Spleen (tissue), 11 donors: ENCODE measurements around the gene TMTC3. TPM values are rescaled to one million over a fixed set of nuclear protein-coding genes. Genes with fewer than 3 reads are reported as not detected.
"Not testable (repeated sequence)": the region's sequence is repeated elsewhere in the genome, so short reads cannot be mapped to it uniquely, and the experiment has no call there.

Experiments used
- DNase-seq: peaks from one replicate; pipeline ENCODE4 v3.0.0-alpha.2; 2020
- H3K27ac ChIP-seq, 8 donors: fragments of 200-600 bp; sonication (generic) in 7 of 8; 1 replicate in 4 of 8; 2 replicates in 4 of 8; pipeline versions ENCODE4 v1.5.0 to v1.8.0; 2016 to 2021; ENCODE audit warnings: inconsistent platforms in 4 of 8, mild to moderate bottlenecking in 4 of 8, moderate library complexity in 1 of 8
- H3K27me3 ChIP-seq, 7 donors: fragments of 200-600 bp; sonication (generic) in 6 of 7; replicated peaks in 1 of 7; 1 replicate in 4 of 7; 2 replicates in 3 of 7; pipeline versions ENCODE4 v1.5.0 to v1.8.0; 2016 to 2021; ENCODE audit warnings: inconsistent platforms in 3 of 7, mild to moderate bottlenecking in 1 of 7
- H3K36me3 ChIP-seq, 6 donors: fragments of 200-600 bp; sonication (generic) in 5 of 6; 1 replicate in 4 of 6; 2 replicates in 2 of 6; pipeline versions ENCODE4 v1.5.0 to v1.8.0; 2016 to 2021; ENCODE audit warnings: inconsistent platforms in 2 of 6
- H3K4me1 ChIP-seq, 6 donors: fragments of 200-600 bp; sonication (generic) in 5 of 6; 1 replicate in 3 of 6; 2 replicates in 3 of 6; pipeline versions ENCODE4 v1.5.0 to v1.8.0; 2016 to 2021; ENCODE audit warnings: inconsistent platforms in 3 of 6
- H3K4me3 ChIP-seq, 8 donors: fragments of 200-600 bp; sonication (generic) in 7 of 8; 1 replicate in 4 of 8; 2 replicates in 4 of 8; pipeline versions ENCODE4 v1.5.0 to v1.8.0; 2016 to 2021; ENCODE audit warnings: inconsistent platforms in 4 of 8, mild to moderate bottlenecking in 4 of 8, moderate library complexity in 2 of 8
- H3K9me3 ChIP-seq, 8 donors: fragments of 200-600 bp; sonication (generic) in 7 of 8; 1 replicate in 4 of 8; 2 replicates in 4 of 8; pipeline versions ENCODE4 v1.5.0 to v1.8.0; 2016 to 2021; ENCODE audit warnings: inconsistent platforms in 4 of 8
- POLR2A ChIP-seq, 3 donors: fragments of 450-650 bp; IDR thresholded peaks; one replicate each; pipeline ENCODE4 v1.5.1; 2017; ENCODE audit warnings: antibody characterized with exemption in 3 of 3, mild to moderate bottlenecking in 1 of 3
- POLR2AphosphoS5 ChIP-seq, 3 donors: sonication (generic); formaldehyde crosslinking; IDR thresholded peaks; one replicate each; pipeline ENCODE4 v1.5.1; 2017; ENCODE audit warnings: antibody characterized with exemption in 3 of 3
- WGBS, 5 donors: extraction: QIAGEN DNeasy Blood & Tissue Kit in 3 of 5; methylation state at CpG; one replicate each; pipeline versions ENCODE4 v1.1.5 to v1.1.7; 2013 to 2018; 5-methylcytosine and 5-hydroxymethylcytosine counted together
- intact Hi-C: fragments of 100-400 bp; cut with DNase I; formaldehyde crosslinking; loops from one replicate; pipeline ENCODE4 v1.15.0; 2023; ENCODE audit warnings: low total_unique reads
- polyA plus RNA-seq, 3 donors: library from polyadenylated mRNA; stranded (reverse); fragments of 200-250 nt; gene quantifications; one replicate each; pipeline ENCODE4 v1.2.1, GENCODE V29; 2013
- total RNA-seq, 7 donors: library from RNA; depleted of rRNA in 3 of 7; stranded (reverse); fragments of >200 nt in 3 of 7; fragmentation: NEBNext Ultra II Directional in 4 of 7; extraction: Animal tissue kit (Norgen Biotek cat#: 25700) in 4 of 7; gene quantifications; one replicate each; pipeline versions ENCODE4 v1.1.0 to v1.2.1, GENCODE V29; 2016 to 2021
- TF ChIP-seq, protein P1 (sequence below), 11 experiments: fragments of 200-600 bp in 7 of 11; fragments of 450-650 bp in 4 of 11; sonication (generic) in 4 of 11; IDR thresholded peaks in 8 of 11; conservative IDR thresholded peaks in 3 of 11; 1 replicate in 7 of 11; 2 replicates in 4 of 11; pipeline versions ENCODE4 v1.4.0 to v1.8.0; 2016 to 2021; ENCODE audit warnings: antibody characterized with exemption in 11 of 11, inconsistent platforms in 4 of 11, mild to moderate bottlenecking in 1 of 11
- donor health status: healthy with polysubstance abuse.
- donor health status: DM: no; HTN: no; CAD: no; lungs with moderate emphysema.
- donor health status: DM: no; HTN: no; CAD: no.
- donor health status: Bipolar disorder and iron deficiency.
- donor health status: healthy.
- donor health status: DM: no; HTN: no; CAD: no.
- donor health status: DM: yes; HTN: yes; CAD: no.

TMTC3 gene
- total and polyA plus RNA-seq, 10 donors: 1.5 to 14.5 (median 10.1) TPM

DNA sequence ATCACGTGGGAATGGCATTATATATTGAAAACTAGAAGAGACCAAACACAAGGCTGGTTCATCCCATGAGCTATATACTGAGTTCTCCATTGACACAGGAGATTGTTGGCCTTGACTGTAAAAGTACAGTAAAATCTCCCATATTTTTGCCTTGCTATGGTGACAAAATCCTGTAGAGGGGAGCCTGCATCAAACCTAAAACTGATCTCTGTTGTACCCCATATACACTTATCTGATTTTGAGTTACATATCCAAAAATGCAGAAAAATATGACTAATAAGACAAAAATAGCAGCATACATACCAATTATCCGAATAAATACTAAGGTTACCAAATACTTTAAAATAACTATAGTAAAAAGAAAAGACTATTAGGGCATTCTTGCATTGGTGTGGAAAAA lies 60.4 kb downstream of the TMTC3 start:
- no peak overlapping the region for H3K27ac ChIP-seq
- no peaks in the 10 kb centered on the region for H3K27me3 ChIP-seq
- no peaks in the 10 kb centered on the region for H3K4me1 ChIP-seq
- H3K36me3 ChIP-seq: peaks cover 0 to 3% (median 0%) of the 10 kb centered on the region in 6 donors
- DNase-seq: no peak
- intact Hi-C loops: no loop called here
- H3K9me3 ChIP-seq: peaks cover 0 to 12% (median 8%) of the 10 kb centered on the region in 8 donors
- 78 to 85% (median 81%) methylated on average over 2 of the region's 2 CpGs for WGBS, 5 donors
- TF ChIP-seq POLR2AphosphoS5 (IDR thresholded peaks at IDR 0.05): no peak
- no peak for TF ChIP-seq POLR2A (IDR thresholded peaks at IDR 0.05)
- TF ChIP-seq, protein P1, sequence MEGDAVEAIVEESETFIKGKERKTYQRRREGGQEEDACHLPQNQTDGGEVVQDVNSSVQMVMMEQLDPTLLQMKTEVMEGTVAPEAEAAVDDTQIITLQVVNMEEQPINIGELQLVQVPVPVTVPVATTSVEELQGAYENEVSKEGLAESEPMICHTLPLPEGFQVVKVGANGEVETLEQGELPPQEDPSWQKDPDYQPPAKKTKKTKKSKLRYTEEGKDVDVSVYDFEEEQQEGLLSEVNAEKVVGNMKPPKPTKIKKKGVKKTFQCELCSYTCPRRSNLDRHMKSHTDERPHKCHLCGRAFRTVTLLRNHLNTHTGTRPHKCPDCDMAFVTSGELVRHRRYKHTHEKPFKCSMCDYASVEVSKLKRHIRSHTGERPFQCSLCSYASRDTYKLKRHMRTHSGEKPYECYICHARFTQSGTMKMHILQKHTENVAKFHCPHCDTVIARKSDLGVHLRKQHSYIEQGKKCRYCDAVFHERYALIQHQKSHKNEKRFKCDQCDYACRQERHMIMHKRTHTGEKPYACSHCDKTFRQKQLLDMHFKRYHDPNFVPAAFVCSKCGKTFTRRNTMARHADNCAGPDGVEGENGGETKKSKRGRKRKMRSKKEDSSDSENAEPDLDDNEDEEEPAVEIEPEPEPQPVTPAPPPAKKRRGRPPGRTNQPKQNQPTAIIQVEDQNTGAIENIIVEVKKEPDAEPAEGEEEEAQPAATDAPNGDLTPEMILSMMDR (IDR thresholded peaks at IDR 0.05 in 8 of 11, conservative IDR thresholded peaks at IDR 0.05 in 3 of 11): no peak
- no peak overlapping the region for H3K4me3 ChIP-seq

DNA sequence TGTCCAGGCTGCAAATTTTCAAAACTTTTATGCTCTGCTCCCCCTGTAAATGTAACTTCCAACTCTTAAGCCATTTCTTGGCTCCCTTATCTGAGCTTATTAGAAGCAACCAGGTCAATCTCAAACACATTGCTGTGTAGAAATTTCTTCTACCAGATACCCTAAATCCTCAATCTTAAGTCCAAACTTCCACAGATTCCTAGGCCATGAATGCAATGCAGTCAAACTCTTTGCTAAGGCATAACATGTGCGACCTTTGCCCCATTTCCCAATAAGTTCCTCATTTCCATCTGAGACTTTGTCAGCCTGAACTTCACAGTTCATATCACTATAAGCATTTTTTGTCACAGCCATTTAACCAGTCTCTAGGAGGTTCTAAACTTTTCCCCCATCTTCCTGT lies 64.5 kb downstream of the TMTC3 start:
- 72 to 97% (median 84%) methylated on average over 1 of the region's 1 CpG for WGBS, 5 donors
- intact Hi-C loops: no loop called here
- TF ChIP-seq POLR2AphosphoS5 (IDR thresholded peaks at IDR 0.05): no peak
- TF ChIP-seq, protein P1 (IDR thresholded peaks at IDR 0.05 in 8 of 11, conservative IDR thresholded peaks at IDR 0.05 in 3 of 11): no peak
- no peak for TF ChIP-seq POLR2A (IDR thresholded peaks at IDR 0.05)
- no peaks in the 10 kb centered on the region for H3K27me3 ChIP-seq
- H3K9me3 ChIP-seq: peaks cover 2 to 40% (median 29%) of the 10 kb centered on the region in 8 donors
- no peak overlapping the region for H3K27ac ChIP-seq
- no peak overlapping the region for H3K4me3 ChIP-seq
- H3K4me1 ChIP-seq: no peaks in the 10 kb centered on the region
- H3K36me3 ChIP-seq: no peaks in the 10 kb centered on the region
- DNase-seq: no peak

DNA sequence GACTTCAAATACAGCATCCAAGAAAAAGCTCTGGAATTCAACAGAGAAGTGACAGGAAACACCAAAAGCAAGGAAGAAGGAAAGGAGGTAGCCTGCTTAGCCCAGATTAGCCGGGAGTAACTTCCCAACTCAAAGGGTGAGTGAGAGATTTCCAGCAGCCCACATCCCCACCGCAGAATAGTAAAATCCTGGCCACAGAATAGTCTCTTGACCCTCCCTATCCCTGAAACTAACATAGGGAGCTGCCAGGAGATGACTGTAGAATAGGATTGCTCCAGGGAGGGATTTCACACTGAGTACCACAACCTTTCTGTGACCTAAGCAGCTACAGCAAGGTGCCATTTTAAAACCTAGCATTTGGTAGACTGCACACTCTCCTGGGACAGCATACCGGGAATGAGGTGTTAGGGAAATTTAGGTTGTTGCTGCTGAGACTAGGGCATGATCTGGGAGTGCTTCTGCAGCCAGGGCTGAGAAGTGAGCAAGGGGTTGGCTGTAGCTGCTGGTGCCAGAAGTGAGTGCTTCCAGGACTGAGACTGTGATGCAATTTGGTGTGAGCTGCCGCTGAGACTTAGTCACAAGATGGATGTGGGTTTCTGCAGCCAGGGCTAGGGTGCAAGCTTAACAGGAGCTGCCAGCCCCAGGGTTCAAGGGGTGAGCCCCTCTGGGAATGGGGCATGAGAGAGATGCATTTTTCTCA lies 66.0 kb downstream of the TMTC3 start:
- H3K4me3 ChIP-seq: no peak overlapping the region
- H3K27ac ChIP-seq: no peak overlapping the region
- intact Hi-C loops: no loop called here
- TF ChIP-seq, protein P1 (IDR thresholded peaks at IDR 0.05 in 8 of 11, conservative IDR thresholded peaks at IDR 0.05 in 3 of 11): no peak
- TF ChIP-seq POLR2AphosphoS5 (IDR thresholded peaks at IDR 0.05) (no peak), POLR2A (IDR thresholded peaks at IDR 0.05) (no peak)
- H3K36me3 ChIP-seq: no peaks in the 10 kb centered on the region
- whole genome bisulfite sequencing, 5 donors: 64 to 79% (median 70%) methylated on average over 4 of the region's 4 CpGs
- H3K4me1 ChIP-seq: no peaks in the 10 kb centered on the region
- peaks cover 2 to 52% (median 42%) of the 10 kb centered on the region in 8 donors for H3K9me3 ChIP-seq
- no peaks in the 10 kb centered on the region for H3K27me3 ChIP-seq
- no peak for DNase-seq

DNA sequence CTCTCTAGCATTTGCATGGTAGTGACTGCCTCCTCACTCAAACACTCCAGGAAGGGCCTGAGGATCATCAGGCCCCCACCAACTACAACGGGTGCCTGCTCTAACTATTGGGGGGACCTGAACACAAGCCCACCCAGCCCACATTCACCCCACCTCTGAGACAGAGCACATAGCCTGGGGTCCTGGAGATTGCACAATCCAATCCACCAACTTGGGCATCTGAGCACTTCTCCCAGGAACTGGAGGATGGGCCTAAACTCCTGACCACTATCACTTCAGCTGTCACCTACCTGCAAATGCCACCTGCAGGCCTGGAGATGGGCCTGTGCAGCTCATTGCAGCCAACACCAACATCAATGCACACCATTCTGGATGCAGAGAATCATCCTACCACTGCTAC lies 66.6 kb downstream of the TMTC3 start:
- H3K4me3 ChIP-seq: no peak overlapping the region
- no peak for TF ChIP-seq POLR2AphosphoS5 (IDR thresholded peaks at IDR 0.05)
- TF ChIP-seq, protein P1 (IDR thresholded peaks at IDR 0.05 in 8 of 11, conservative IDR thresholded peaks at IDR 0.05 in 3 of 11): no peak
- TF ChIP-seq POLR2A (IDR thresholded peaks at IDR 0.05): no peak
- DNase-seq: no peak
- no peak overlapping the region for H3K27ac ChIP-seq
- H3K36me3 ChIP-seq: no peaks in the 10 kb centered on the region
- no peaks in the 10 kb centered on the region for H3K27me3 ChIP-seq
- intact Hi-C loops: no loop called here
- H3K9me3 ChIP-seq: peaks cover 2 to 53% (median 43%) of the 10 kb centered on the region in 8 donors
- 63 to 100% (median 79%) methylated on average over 1 of the region's 1 CpG; no CpG with 5 or more reads in 1 of the 5 donors for whole genome bisulfite sequencing, 5 donors
- H3K4me1 ChIP-seq: no peaks in the 10 kb centered on the region

DNA sequence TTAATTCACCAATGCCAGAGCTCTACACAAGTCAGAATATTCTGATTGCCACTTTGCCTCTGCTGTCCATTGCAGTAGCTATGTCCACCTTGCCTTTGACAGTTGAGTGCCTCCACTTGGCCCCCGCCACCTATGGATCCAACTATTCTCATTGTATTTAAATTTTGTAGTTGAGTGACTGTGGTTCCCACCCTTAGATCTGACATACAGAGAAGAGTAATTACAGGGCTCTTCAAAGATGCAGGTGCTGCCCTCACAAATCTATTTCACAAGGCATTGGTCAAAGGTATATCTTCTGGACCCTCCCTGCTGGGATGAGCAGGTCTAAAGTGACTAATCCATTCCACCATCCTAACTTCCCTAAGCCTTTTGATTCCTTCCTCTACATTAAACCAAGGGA lies 68.2 kb downstream of the TMTC3 start:
- H3K36me3 ChIP-seq, intact Hi-C loops, H3K27me3 ChIP-seq, H3K4me3 ChIP-seq, DNase-seq, H3K27ac ChIP-seq, H3K4me1 ChIP-seq: not testable (repeated sequence)
- 81 to 100% (median 89%) methylated on average over 1 of the region's 1 CpG for WGBS, 5 donors
- peaks cover 2 to 57% (median 46%) of the 10 kb centered on the region in 8 donors for H3K9me3 ChIP-seq
